Lower lobe of right lung (tissue), 2 donors: ENCODE measurements around the gene PRKN. TPM values are rescaled to one million over a fixed set of nuclear protein-coding genes. Genes with fewer than 3 reads are reported as not detected.

Source experiments
- ATAC-seq, 2 donors: fragments of 200-7000 bp; cut with Tn5 transposase; one replicate each; pipeline ENCODE4 v1.9.1; 2020 to 2022; ENCODE audit warnings: mild to moderate bottlenecking in 2 of 2, moderate library complexity in 2 of 2
- DNase-seq: peaks from one replicate; pipeline ENCODE4 v3.0.0-alpha.2; 2020
- H3K27ac ChIP-seq: fragments of 200-600 bp; one replicate; pipeline ENCODE4 v1.8.0; 2022
- H3K27me3 ChIP-seq: fragments of 200-600 bp; one replicate; pipeline ENCODE4 v1.8.0; 2022; ENCODE audit warnings: low read depth
- H3K36me3 ChIP-seq: fragments of 200-600 bp; one replicate; pipeline ENCODE4 v1.8.0; 2022; ENCODE audit warnings: mild to moderate bottlenecking
- H3K4me1 ChIP-seq: fragments of 200-600 bp; one replicate; pipeline ENCODE4 v1.8.0; 2022
- H3K4me3 ChIP-seq: fragments of 200-600 bp; one replicate; pipeline ENCODE4 v1.8.0; 2022; ENCODE audit warnings: mild to moderate bottlenecking
- H3K9me3 ChIP-seq: fragments of 200-600 bp; one replicate; pipeline ENCODE4 v1.8.0; 2022
- intact Hi-C: fragments of 100-400 bp; cut with DNase I; formaldehyde crosslinking; loops from one replicate; pipeline ENCODE4 v1.11.0; 2022
- total RNA-seq: library from RNA; stranded (reverse); fragmentation: NEBNext Ultra II Directional; extraction: Animal tissue kit (Norgen Biotek cat#: 25700); gene quantifications from one replicate; pipeline ENCODE4 v1.2.1, GENCODE V29; 2021
- TF ChIP-seq, protein P1 (sequence below): fragments of 200-600 bp; IDR thresholded peaks from one replicate; pipeline ENCODE4 v1.8.0; 2022; ENCODE audit warnings: antibody characterized with exemption, mild to moderate bottlenecking
- donor health status: DM: no; HTN: yes; CAD: no; lungs with severe emphysema.

The PRKN gene
- total RNA-seq, 1 donor from 2014 or later, result 6.1 TPM

DNA sequence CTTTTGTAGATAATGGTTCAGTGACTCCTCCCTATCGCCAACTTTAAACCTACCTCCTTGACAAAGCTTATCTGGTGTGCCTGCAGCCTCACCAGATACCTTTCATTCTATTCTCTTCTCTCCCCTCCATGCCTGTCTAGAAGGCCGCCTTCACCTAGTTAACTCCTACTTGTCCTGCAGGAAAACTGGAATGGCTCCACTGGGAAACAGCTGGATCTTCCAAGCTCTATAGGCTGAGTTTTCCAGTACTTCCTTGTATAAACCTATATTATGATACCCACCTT is 6.2 kb downstream of the PRKN start:
- Histone ChIP-seq H3K4me1 (peaks cover 1% of the 10 kb centered on the region), H3K36me3 (no peaks in the 10 kb centered on the region), H3K9me3 (no peaks in the 10 kb centered on the region), H3K27ac (no peak overlapping the region), H3K4me3 (no peak overlapping the region), H3K27me3 (no peaks in the 10 kb centered on the region)
- DNase-seq (no peak), ATAC-seq (no peak)
- intact Hi-C loops, result no loop called here
- TF ChIP-seq, protein P1, sequence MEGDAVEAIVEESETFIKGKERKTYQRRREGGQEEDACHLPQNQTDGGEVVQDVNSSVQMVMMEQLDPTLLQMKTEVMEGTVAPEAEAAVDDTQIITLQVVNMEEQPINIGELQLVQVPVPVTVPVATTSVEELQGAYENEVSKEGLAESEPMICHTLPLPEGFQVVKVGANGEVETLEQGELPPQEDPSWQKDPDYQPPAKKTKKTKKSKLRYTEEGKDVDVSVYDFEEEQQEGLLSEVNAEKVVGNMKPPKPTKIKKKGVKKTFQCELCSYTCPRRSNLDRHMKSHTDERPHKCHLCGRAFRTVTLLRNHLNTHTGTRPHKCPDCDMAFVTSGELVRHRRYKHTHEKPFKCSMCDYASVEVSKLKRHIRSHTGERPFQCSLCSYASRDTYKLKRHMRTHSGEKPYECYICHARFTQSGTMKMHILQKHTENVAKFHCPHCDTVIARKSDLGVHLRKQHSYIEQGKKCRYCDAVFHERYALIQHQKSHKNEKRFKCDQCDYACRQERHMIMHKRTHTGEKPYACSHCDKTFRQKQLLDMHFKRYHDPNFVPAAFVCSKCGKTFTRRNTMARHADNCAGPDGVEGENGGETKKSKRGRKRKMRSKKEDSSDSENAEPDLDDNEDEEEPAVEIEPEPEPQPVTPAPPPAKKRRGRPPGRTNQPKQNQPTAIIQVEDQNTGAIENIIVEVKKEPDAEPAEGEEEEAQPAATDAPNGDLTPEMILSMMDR, result no peak

DNA sequence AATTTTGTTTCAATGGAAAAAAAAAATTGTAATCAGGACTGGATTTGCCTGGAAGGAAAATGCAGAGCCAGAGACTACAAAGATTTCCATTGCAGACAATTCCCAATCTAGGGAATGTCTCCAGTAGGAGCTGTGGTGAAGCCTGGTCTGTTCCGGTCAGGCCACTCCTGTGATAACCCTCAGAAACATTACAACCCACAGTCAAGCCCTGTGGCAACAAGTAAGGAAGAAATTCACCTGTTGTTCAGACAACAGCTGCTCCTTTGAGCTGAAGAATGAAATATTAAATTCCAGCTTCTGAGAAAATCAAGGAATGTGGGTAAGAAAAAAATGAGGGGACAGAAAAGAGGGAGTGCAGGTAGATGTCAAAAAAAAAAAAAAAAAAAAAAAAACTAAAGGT is 8.0 kb downstream of the PRKN start:
- DNase-seq, result no peak
- no peaks in the 10 kb centered on the region for H3K4me1 ChIP-seq
- H3K9me3 ChIP-seq, result no peaks in the 10 kb centered on the region
- no peak overlapping the region for H3K27ac ChIP-seq
- TF ChIP-seq, protein P1, result no peak
- no peaks in the 10 kb centered on the region for H3K27me3 ChIP-seq
- no peaks in the 10 kb centered on the region for H3K36me3 ChIP-seq
- H3K4me3 ChIP-seq, result no peak overlapping the region
- no peak for ATAC-seq
- intact Hi-C loops, result no loop called here

DNA sequence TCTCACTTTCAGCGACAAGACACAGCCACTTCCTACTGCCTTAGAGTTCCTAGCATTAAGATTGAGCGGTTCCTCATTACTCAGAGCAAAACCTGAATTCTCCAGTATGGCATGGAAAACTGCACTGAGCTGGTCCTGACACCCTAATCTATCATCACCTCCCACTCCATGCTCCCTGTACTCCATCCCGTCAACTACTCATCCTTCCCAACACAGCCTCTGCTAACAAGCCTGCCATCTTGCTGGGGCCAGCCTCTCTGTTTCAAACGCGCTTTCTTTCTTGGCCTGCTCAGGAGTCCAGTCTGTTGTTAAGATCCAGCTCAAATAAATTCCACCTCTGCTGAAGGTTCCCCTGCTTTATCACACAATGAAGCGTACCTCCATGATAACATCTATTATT is 12.0 kb downstream of the PRKN start:
- ATAC-seq (no peak), DNase-seq (no peak)
- TF ChIP-seq, protein P1, result no peak
- no peaks in the 10 kb centered on the region for H3K4me1 ChIP-seq
- H3K27ac ChIP-seq, result no peak overlapping the region
- H3K27me3 ChIP-seq, result no peaks in the 10 kb centered on the region
- no peaks in the 10 kb centered on the region for H3K9me3 ChIP-seq
- H3K36me3 ChIP-seq, result no peaks in the 10 kb centered on the region
- H3K4me3 ChIP-seq, result no peak overlapping the region
- intact Hi-C loops, result no loop called here

DNA sequence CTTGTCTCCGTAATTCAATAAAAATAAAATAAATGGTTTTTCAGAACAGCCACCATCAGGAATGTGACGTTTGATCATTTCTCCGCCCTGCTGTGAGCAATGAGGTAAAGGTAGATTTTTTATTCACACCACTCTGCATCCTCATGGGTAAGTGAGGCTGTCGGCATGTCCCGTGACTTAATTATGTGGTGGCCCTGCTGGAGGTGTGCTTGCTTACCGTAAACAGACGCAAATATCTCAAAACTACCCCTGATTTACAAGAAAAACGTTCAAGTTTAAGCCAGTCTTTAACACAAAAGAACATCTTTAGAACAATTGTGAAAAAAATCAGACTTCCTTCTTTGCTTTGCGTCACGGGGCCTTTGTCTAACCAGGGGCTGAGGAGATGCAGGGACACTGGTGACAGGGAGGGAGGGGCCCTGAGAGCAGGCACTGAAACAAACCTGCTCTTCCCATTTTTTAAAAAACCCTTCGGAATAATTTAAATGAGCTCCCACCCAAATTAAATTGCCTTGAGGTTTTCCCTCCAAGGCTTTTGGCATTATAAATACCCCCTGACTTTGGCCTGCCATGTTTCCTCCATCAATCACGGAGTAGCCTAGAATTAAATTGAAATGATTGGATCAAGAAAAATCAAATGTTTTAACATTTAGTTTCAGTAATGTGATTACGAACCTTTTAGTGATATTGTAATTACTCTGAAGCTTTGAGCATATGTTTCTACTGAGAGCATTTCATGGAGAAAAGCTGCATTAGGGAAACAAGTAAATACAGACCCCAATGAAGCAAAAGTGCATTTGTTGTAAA is 13.4 kb downstream of the PRKN start:
- intact Hi-C loops, result no loop called here
- Histone ChIP-seq H3K27me3 (no peaks in the 10 kb centered on the region), H3K9me3 (no peaks in the 10 kb centered on the region), H3K27ac (no peak overlapping the region), H3K36me3 (no peaks in the 10 kb centered on the region), H3K4me1 (no peaks in the 10 kb centered on the region), H3K4me3 (no peak overlapping the region)
- TF ChIP-seq, protein P1, result no peak
- no peak for ATAC-seq
- DNase-seq, result no peak

DNA sequence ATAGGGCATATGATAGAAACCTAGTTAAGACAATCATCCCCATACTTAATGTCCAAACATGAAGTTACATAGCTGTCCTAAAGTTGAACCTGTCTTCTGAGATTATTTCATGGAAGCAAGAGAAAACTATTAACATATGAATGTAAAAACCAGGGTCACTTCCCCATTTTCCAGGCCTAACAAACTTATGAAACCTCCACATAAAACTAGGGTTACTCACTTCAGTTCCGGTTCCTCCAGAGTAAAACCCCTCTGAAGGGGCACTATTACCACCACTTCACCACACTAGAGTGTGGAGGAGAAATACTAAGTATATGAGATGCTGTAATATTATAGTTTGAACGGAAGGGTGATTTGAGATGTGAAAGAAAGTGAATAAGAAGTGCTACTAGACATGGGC is 14.9 kb downstream of the PRKN start:
- TF ChIP-seq, protein P1, result no peak
- H3K27ac ChIP-seq, result no peak overlapping the region
- DNase-seq (no peak), ATAC-seq (no peak)
- no peaks in the 10 kb centered on the region for H3K36me3 ChIP-seq
- intact Hi-C loops, result no loop called here
- H3K9me3 ChIP-seq, result no peaks in the 10 kb centered on the region
- no peaks in the 10 kb centered on the region for H3K4me1 ChIP-seq
- H3K27me3 ChIP-seq, result no peaks in the 10 kb centered on the region
- no peak overlapping the region for H3K4me3 ChIP-seq

DNA sequence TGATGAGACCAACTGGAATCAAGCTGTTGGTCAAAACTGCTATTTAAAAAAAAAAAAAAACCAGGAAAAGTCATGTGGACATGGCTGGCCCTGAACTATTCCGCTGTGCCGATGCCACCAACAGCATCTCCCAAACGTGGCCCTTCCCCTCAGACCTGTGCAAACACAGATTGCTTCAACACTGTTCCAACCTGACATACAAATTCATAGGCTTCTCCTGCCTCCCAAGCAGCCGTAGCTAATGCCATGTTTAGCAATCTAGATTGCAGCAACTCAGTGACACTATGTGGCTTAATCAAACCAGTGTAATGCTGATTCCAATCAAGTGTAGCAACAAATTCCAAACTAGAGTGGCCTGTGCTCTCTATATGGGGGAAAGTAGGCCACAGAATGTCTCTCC is 16.2 kb downstream of the PRKN start:
- no peak overlapping the region for H3K4me3 ChIP-seq
- DNase-seq (no peak), ATAC-seq (no peak)
- H3K27ac ChIP-seq, result no peak overlapping the region
- no peaks in the 10 kb centered on the region for H3K4me1 ChIP-seq
- TF ChIP-seq, protein P1, result no peak
- H3K27me3 ChIP-seq, result no peaks in the 10 kb centered on the region
- H3K9me3 ChIP-seq, result no peaks in the 10 kb centered on the region
- no peaks in the 10 kb centered on the region for H3K36me3 ChIP-seq
- intact Hi-C loops, result no loop called here
